H9 (cell line): ENCODE results near the gene VSIG2. TPM values are rescaled to one million over a fixed set of nuclear protein-coding genes. Genes with fewer than 3 reads are reported as not detected.

Experiments
- DNase-seq: peaks from one replicate; pipeline ENCODE4 v3.0.0-alpha.2; 2017
- H2AFZ ChIP-seq: one replicate; pipeline ENCODE4 v1.6.1; 2013; ENCODE audit warnings: mild to moderate bottlenecking, low read length, control low read depth, moderate library complexity
- H2AK5ac ChIP-seq: 2 replicates; pipeline ENCODE4 v1.6.1; 2013; ENCODE audit warnings: low read length, control low read depth, mixed read lengths; ENCODE audit not compliant: insufficient read length
- H2BK120ac ChIP-seq: one replicate; pipeline ENCODE4 v1.6.1; 2013; ENCODE audit warnings: low read depth, mild to moderate bottlenecking, low read length, control low read depth, inconsistent platforms; ENCODE audit not compliant: poor library complexity, severe bottlenecking
- H2BK12ac ChIP-seq: 2 replicates; pipeline ENCODE4 v1.6.1; 2013; ENCODE audit warnings: low read length, control low read depth, mixed read lengths, low read depth; ENCODE audit not compliant: insufficient read length
- H2BK15ac ChIP-seq: 2 replicates; pipeline ENCODE4 v1.6.1; 2013; ENCODE audit warnings: low read depth, low read length, control low read depth
- H2BK20ac ChIP-seq: one replicate; pipeline ENCODE4 v1.6.1; 2013; ENCODE audit warnings: low read depth, mild to moderate bottlenecking, low read length, control low read depth, inconsistent platforms; ENCODE audit not compliant: poor library complexity, severe bottlenecking
- H2BK5ac ChIP-seq: 2 replicates; pipeline ENCODE4 v1.6.1; 2013; ENCODE audit warnings: low read length, control low read depth, mixed read lengths; ENCODE audit not compliant: insufficient read length
- H3K14ac ChIP-seq: 2 replicates; pipeline ENCODE4 v1.6.1; 2013; ENCODE audit warnings: low read length, control low read depth; ENCODE audit not compliant: insufficient read depth
- H3K18ac ChIP-seq: 2 replicates; pipeline ENCODE4 v1.6.1; 2013; ENCODE audit warnings: low read depth, mild to moderate bottlenecking, mixed read lengths, low read length, control low read depth; ENCODE audit not compliant: insufficient read length
- H3K23ac ChIP-seq: 2 replicates; pipeline ENCODE4 v1.6.1; 2013; ENCODE audit warnings: low read length, control low read depth, mixed read lengths, low read depth; ENCODE audit not compliant: insufficient read length
- H3K23me2 ChIP-seq: 2 replicates; pipeline ENCODE4 v1.6.1; 2013; ENCODE audit warnings: low read depth, mild to moderate bottlenecking, mixed read lengths, low read length, control low read depth; ENCODE audit not compliant: insufficient read length, poor library complexity, severe bottlenecking
- H3K27ac ChIP-seq: 2 replicates; pipeline ENCODE4 v1.5.1; 2013; ENCODE audit warnings: low read length, control low read depth, mixed read lengths, low read depth; ENCODE audit not compliant: insufficient read length
- H3K27me3 ChIP-seq: 2 replicates; pipeline ENCODE4 v1.6.1; 2013; ENCODE audit warnings: low read length, control low read depth, inconsistent platforms; ENCODE audit not compliant: insufficient read depth
- H3K4ac ChIP-seq: 2 replicates; pipeline ENCODE4 v1.6.1; 2013; ENCODE audit warnings: low read depth, mild to moderate bottlenecking, control low read depth, inconsistent platforms, low read length, moderate library complexity
- H3K4me1 ChIP-seq: 2 replicates; pipeline ENCODE4 v1.6.1; 2013; ENCODE audit warnings: low read length, control low read depth, inconsistent platforms; ENCODE audit not compliant: insufficient read depth
- H3K4me2 ChIP-seq: 2 replicates; pipeline ENCODE4 v1.6.1; 2013; ENCODE audit warnings: low read length, control low read depth, mixed read lengths; ENCODE audit not compliant: insufficient read length, insufficient read depth
- H3K56ac ChIP-seq: 2 replicates; pipeline ENCODE4 v1.6.1; 2013; ENCODE audit warnings: low read depth, mild to moderate bottlenecking, mixed read lengths, low read length, control low read depth; ENCODE audit not compliant: insufficient read length
- H3K79me1 ChIP-seq: 2 replicates; pipeline ENCODE4 v1.6.1; 2013; ENCODE audit warnings: low read depth, mild to moderate bottlenecking, moderate library complexity, low read length, control low read depth, inconsistent platforms; ENCODE audit not compliant: insufficient read depth, poor library complexity, severe bottlenecking
- H3K79me2 ChIP-seq: 2 replicates; pipeline ENCODE4 v1.6.1; 2013; ENCODE audit warnings: low read length, control low read depth, inconsistent platforms; ENCODE audit not compliant: insufficient read depth
- H3K9ac ChIP-seq: 2 replicates; pipeline ENCODE4 v1.6.1; 2013; ENCODE audit warnings: low read length, control low read depth, mixed read lengths; ENCODE audit not compliant: insufficient read length; ENCODE audit errors: extremely low read depth
- H3K9me3 ChIP-seq: one replicate; pipeline ENCODE4 v1.6.1; 2013; ENCODE audit warnings: low read depth, low read length, inconsistent platforms; ENCODE audit not compliant: control insufficient read depth
- H3T11ph ChIP-seq: one replicate; pipeline ENCODE4 v1.6.1; 2013; ENCODE audit warnings: mild to moderate bottlenecking, low read length, control low read depth, inconsistent platforms
- H4K20me1 ChIP-seq: one replicate; pipeline ENCODE4 v1.6.1; 2013; ENCODE audit not compliant: control insufficient read depth, insufficient read length, insufficient read depth
- H4K5ac ChIP-seq: 2 replicates; pipeline ENCODE4 v1.6.1; 2013; ENCODE audit warnings: low read depth, mild to moderate bottlenecking, mixed read lengths, low read length, control low read depth; ENCODE audit not compliant: insufficient read length
- H4K8ac ChIP-seq: replicated peaks from 2 replicates; pipeline ENCODE4 v1.6.1; 2013; ENCODE audit warnings: low read length, control low read depth, mixed read lengths, low read depth; ENCODE audit not compliant: insufficient read length
- H4K91ac ChIP-seq: 2 replicates; pipeline ENCODE4 v1.6.1; 2013; ENCODE audit warnings: low read depth, mild to moderate bottlenecking, moderate library complexity, mixed read lengths, low read length, control low read depth; ENCODE audit not compliant: insufficient read length
- H3K27ac Mint-ChIP-seq, 3 experiments: 2 replicates in 2 of 3; 3 replicates in 1 of 3; pipeline ENCODE4 v1.8.0; 2020 to 2021; ENCODE audit warnings: mixed read lengths in 3 of 3, mild to moderate bottlenecking in 1 of 3, moderate library complexity in 1 of 3
- H3K27me3 Mint-ChIP-seq: 2 replicates; pipeline ENCODE4 v1.8.0; 2021; ENCODE audit warnings: low read depth, mild to moderate bottlenecking, moderate library complexity, mixed read lengths
- H3K36me3 Mint-ChIP-seq, 3 experiments: 2 replicates in 2 of 3; 3 replicates in 1 of 3; pipeline ENCODE4 v1.8.0; 2020 to 2021; ENCODE audit warnings: low read depth in 3 of 3, mixed read lengths in 3 of 3; ENCODE audit not compliant: insufficient read depth in 1 of 3
- H3K4me1 Mint-ChIP-seq, 2 experiments: 2 replicates each; pipeline ENCODE4 v1.8.0; 2020; ENCODE audit warnings: mixed read lengths in 2 of 2
- H3K4me3 Mint-ChIP-seq, 2 experiments: 2 replicates in 1 of 2; 3 replicates in 1 of 2; pipeline ENCODE4 v1.8.0; 2020 to 2021; ENCODE audit warnings: mild to moderate bottlenecking in 2 of 2, mixed read lengths in 2 of 2, moderate library complexity in 1 of 2
- H3K9me3 Mint-ChIP-seq, 2 experiments: 2 replicates in 1 of 2; 3 replicates in 1 of 2; pipeline ENCODE4 v1.8.0; 2020; ENCODE audit warnings: mild to moderate bottlenecking in 2 of 2, mixed read lengths in 2 of 2, moderate library complexity in 1 of 2
- WGBS: extraction: QIAGEN DNeasy Blood & Tissue Kit; methylation state at CpG from one replicate; pipeline ENCODE4 v1.1.7; 2013; ENCODE audit warnings: missing lambda C conversion rate, low lambda C conversion rate, mixed read lengths; ENCODE audit not compliant: insufficient read length; ENCODE audit errors: extremely low coverage; 5-methylcytosine and 5-hydroxymethylcytosine counted together
- total RNA-seq: library from RNA; stranded (reverse); gene quantifications from 2 replicates; pipeline ENCODE4 v1.2.1, GENCODE V29; 2021
- TF ChIP-seq, protein P1 (sequence below): fragments of 200-600 bp; sonication (generic); conservative IDR thresholded peaks from 3 replicates; pipeline ENCODE4 v1.8.0; 2021; ENCODE audit warnings: antibody characterized with exemption, mild to moderate bottlenecking

VSIG2 gene
- total RNA-seq, 1 experiment from 2014 or later, result not detected

DNA sequence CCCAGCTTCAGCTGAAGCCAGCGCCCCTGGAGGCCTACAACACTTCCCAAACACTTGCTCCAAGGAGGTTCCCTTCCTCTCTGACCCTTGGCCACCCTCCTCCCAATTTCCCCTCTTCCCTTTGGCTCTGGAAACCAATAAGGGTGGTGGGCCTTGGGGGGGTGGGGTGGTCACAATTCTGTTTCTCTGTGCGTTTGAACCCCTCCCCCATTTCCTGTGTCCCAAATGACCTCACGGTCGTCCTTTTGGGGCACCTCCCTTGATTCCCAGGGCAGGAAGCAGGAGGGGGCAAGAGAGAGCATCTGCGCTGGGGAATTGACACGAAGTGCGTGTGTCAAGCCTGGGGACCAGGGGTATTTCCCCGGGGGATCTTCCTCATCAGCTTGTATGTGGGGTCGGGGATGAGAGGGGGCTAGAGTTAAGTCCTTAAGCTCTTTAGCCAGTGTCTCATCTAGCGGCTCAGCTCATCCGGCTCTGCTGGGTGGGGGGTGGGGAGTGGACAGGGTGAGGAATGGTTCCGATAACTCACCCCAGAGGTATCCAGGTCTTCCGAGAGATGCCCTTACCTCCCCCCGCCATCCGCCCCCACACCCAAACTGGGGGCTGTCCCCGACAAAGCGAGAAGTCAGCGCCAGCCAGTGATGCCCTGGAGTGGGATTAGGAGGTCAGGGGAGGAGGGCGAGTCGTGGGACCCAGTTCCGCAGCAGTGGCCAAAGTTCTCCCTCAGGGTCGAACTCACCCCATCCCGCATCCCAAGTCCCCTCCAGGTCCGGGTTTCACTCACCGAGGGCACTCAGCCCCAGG lies 9.4 kb upstream of the VSIG2 start:
- Mint-ChIP-seq H3K27ac (no peak overlapping the region), H3K27me3 (peaks cover 63% of the 10 kb centered on the region), H3K36me3 (peaks cover 4 to 7% (median 5%) of the 10 kb centered on the region in 3 experiments; a peak in 5 of 7 replicates), H3K9me3 (peaks cover 0 to 9% of the 10 kb centered on the region in 2 experiments; a peak in 2 of 5 replicates), H3K4me1 (peaks cover 39 to 52% of the 10 kb centered on the region in 2 experiments), H3K4me3 (peak overlapping the region; percentile 55 to 76)
- H4K20me1 ChIP-seq, result no peaks in the 10 kb centered on the region
- H3K56ac ChIP-seq, result no peak overlapping the region
- DNase-seq, result peak; percentile 43
- no peak overlapping the region for H2BK5ac ChIP-seq
- no peak overlapping the region for H2BK120ac ChIP-seq
- H3K79me2 ChIP-seq, result no peaks in the 10 kb centered on the region
- no peak overlapping the region for H3K9ac ChIP-seq
- H3T11ph ChIP-seq, result no peak overlapping the region
- H2BK20ac ChIP-seq, result no peak overlapping the region
- H3K4ac ChIP-seq, result no peak overlapping the region
- H2BK15ac ChIP-seq, result no peak overlapping the region
- no peak overlapping the region for H2AFZ ChIP-seq
- no peak overlapping the region for H3K14ac ChIP-seq
- no peak overlapping the region for H3K23ac ChIP-seq
- no peak overlapping the region for H2BK12ac ChIP-seq
- no peak overlapping the region for H4K8ac ChIP-seq
- H2AK5ac ChIP-seq, result no peak overlapping the region
- peaks cover 24% of the 10 kb centered on the region for H3K23me2 ChIP-seq
- no CpG with 5 or more reads among the region's 25 CpGs for WGBS
- H3K4me2 ChIP-seq, result peak overlapping the region; percentile 70
- TF ChIP-seq, protein P1, sequence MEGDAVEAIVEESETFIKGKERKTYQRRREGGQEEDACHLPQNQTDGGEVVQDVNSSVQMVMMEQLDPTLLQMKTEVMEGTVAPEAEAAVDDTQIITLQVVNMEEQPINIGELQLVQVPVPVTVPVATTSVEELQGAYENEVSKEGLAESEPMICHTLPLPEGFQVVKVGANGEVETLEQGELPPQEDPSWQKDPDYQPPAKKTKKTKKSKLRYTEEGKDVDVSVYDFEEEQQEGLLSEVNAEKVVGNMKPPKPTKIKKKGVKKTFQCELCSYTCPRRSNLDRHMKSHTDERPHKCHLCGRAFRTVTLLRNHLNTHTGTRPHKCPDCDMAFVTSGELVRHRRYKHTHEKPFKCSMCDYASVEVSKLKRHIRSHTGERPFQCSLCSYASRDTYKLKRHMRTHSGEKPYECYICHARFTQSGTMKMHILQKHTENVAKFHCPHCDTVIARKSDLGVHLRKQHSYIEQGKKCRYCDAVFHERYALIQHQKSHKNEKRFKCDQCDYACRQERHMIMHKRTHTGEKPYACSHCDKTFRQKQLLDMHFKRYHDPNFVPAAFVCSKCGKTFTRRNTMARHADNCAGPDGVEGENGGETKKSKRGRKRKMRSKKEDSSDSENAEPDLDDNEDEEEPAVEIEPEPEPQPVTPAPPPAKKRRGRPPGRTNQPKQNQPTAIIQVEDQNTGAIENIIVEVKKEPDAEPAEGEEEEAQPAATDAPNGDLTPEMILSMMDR, result 0 out of 3 replicates have a peak, but pooled peaks have one; percentile 21
- H3K27me3 ChIP-seq, result peaks cover 52% of the 10 kb centered on the region
- no peak overlapping the region for H3K18ac ChIP-seq
- no peak overlapping the region for H4K5ac ChIP-seq
- no peaks in the 10 kb centered on the region for H3K4me1 ChIP-seq
- no peak overlapping the region for H3K27ac ChIP-seq
- H3K79me1 ChIP-seq, result no peaks in the 10 kb centered on the region
- H4K91ac ChIP-seq, result no peak overlapping the region
- no peaks in the 10 kb centered on the region for H3K9me3 ChIP-seq
